Activated naive CD4-positive, alpha-beta T cell treated with anti-CD3 and anti-CD28 coated beads for 36 hours (primary cell): ENCODE results near the gene KLF9. TPM values are rescaled to one million over a fixed set of nuclear protein-coding genes. Genes with fewer than 3 reads are reported as not detected.

Experiments
- CTCF ChIA-PET: fragments of 350-600 bp; sonication (Branson Sonifier 250); formaldehyde crosslinking; loops from one replicate; lab custom pipeline; 2021; ENCODE audit warnings: antibody characterized with exemption; lab: Charles Lee
- DNase-seq: peaks from one replicate; pipeline ENCODE4 v3.0.0-alpha.2; 2020
- H3K27ac Mint-ChIP-seq: one replicate; pipeline ENCODE4 v1.8.0; 2021; ENCODE audit warnings: mild to moderate bottlenecking, mixed read lengths
- H3K27me3 Mint-ChIP-seq: one replicate; pipeline ENCODE4 v1.8.0; 2021; ENCODE audit warnings: low read depth, mixed read lengths
- H3K36me3 Mint-ChIP-seq: one replicate; pipeline ENCODE4 v1.8.0; 2021; ENCODE audit warnings: low read depth, mixed read lengths
- H3K4me1 Mint-ChIP-seq: one replicate; pipeline ENCODE4 v1.8.0; 2021; ENCODE audit warnings: low read depth, mixed read lengths
- H3K4me3 Mint-ChIP-seq: one replicate; pipeline ENCODE4 v1.8.0; 2021; ENCODE audit warnings: mild to moderate bottlenecking, moderate library complexity, mixed read lengths
- H3K9me3 Mint-ChIP-seq: one replicate; pipeline ENCODE4 v1.8.0; 2021; ENCODE audit warnings: mixed read lengths
- intact Hi-C: fragments of 100-400 bp; cut with micrococcal nuclease; formaldehyde crosslinking; loops from one replicate; pipeline ENCODE4 v1.15.1; 2023
- total RNA-seq, 2 experiments: library from RNA; stranded (reverse); gene quantifications; one replicate each; pipeline ENCODE4 v1.2.3, GENCODE V29; 2021

The KLF9 gene
- total RNA-seq, 2 experiments from 2014 or later: 44.2 to 45.0 TPM

DNA sequence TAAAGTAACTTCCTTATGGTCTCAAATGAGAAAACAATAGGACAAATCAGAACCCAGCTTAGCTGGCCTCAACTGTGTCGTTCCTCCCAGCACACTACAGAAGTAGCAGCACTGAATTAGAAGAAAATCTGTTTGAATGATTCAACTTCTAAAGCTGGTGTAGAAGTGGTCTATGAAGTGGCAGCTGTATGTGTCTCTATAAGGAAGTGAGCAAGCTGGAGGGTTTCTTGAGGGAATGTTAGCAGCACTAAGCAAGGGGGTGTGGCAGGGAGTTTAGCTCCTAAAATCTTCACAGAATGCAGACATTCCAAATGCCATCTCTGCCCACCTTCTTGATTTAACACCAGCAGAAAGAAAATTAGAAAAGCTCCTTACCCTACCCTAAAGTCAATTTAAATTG, 4.1 kb downstream of the KLF9 start:
- peak; percentile 28 for DNase-seq
- H3K4me3 Mint-ChIP-seq: peak overlapping the region; percentile 100
- H3K27ac Mint-ChIP-seq: peak overlapping the region; percentile 99
- H3K9me3 Mint-ChIP-seq: no peaks in the 10 kb centered on the region
- peaks cover 40% of the 10 kb centered on the region for H3K36me3 Mint-ChIP-seq
- H3K27me3 Mint-ChIP-seq: no peaks in the 10 kb centered on the region
- CTCF ChIA-PET: interaction anchor here (0.6 to 1.3 kb wide), 6 partner anchors 10 to 384 kb away, joined by 3 to 4 read pairs (median 3); no protein-coding TSS in a partner anchor
- peaks cover 57% of the 10 kb centered on the region for H3K4me1 Mint-ChIP-seq
- intact Hi-C loops: loop anchor here (1.0 to 5.0 kb wide), 5 partner anchors 12 to 1357 kb away; partner anchors contain the start of genes CEMIP2 and SMC5

DNA sequence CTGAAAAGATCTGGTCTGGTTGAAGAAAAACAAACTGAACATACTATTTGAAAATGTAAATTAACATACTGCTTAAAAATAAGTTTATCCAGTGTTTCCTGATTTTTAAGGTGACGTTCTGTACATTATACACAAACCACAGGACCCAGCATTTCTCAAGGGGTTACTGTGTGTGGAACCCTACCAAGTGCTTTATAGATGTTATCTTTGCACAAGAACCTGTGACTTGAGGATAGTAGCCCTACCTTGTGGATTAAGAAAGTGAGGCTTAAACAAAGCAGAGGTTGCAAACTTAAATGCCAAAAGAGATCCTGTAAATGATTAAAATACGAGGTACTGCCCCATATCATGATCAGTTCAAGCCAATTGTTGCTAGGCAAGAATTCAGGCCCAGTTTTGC, 4.7 kb downstream of the KLF9 start:
- intact Hi-C loops: loop anchor here (1.0 to 10.0 kb wide), 6 partner anchors 11 to 1358 kb away; partner anchors contain the start of genes CEMIP2, CFAP95 and SMC5
- H3K4me3 Mint-ChIP-seq: peak overlapping the region; percentile 100
- H3K36me3 Mint-ChIP-seq: peaks cover 40% of the 10 kb centered on the region
- CTCF ChIA-PET: interaction anchor here (1.3 kb wide), 2 partner anchors 17 to 193 kb away, joined by 3 to 4 read pairs; no protein-coding TSS in a partner anchor
- peak overlapping the region; percentile 99 for H3K27ac Mint-ChIP-seq
- H3K4me1 Mint-ChIP-seq: peaks cover 58% of the 10 kb centered on the region
- no peaks in the 10 kb centered on the region for H3K9me3 Mint-ChIP-seq
- no peak for DNase-seq
- no peaks in the 10 kb centered on the region for H3K27me3 Mint-ChIP-seq

DNA sequence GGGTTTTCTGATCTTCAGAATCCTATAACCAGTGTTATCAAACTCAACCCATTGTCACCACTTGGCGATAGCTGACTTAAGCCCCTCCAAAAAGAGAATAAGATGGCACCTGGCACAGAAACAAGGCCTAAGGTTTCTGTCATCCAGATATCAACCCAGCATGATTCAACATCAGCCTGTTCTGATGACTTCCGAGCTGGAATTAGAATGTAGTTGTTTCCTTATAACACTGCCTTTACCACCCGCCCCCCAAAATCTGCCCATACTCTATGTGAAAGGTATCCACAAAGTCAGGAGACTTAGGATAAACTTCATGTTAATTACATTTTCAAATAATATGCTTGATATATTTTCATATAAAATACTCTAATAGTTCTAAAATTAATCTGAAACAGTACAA, 5.2 kb downstream of the KLF9 start:
- CTCF ChIA-PET: no interaction called here

DNA sequence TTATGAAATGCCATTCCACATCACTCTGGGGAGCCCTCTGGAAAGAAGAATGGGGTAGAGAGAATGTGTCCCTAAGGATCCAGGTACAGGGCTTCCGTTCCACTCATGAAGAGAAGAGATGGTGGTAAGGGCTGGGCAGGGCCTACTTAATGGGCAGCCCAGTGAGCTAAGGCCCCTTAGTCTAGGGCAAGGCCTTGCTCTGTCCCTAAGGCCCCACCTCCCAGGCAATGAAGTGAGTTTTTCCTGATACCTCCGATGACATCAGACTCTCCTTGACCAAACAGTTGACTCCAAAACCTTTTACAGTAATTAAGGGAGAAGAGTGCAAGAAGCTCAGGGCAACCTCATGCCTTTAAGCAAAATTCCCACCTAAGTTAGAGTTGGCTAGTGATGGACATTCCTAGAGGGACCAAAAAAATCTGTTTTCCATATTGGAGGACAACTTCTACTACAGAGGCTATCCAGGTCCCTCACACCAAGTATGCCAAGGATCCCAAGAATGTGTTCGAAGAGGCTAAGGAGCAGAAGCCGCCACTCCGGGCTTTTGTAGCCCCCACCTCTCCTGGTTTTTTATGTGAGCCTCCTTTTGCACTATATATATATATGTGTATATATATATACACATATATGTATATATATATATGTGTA, 5.9 kb downstream of the KLF9 start:
- H3K27me3 Mint-ChIP-seq: no peaks in the 10 kb centered on the region
- CTCF ChIA-PET: interaction anchor here (0.9 to 1.6 kb wide), 2 partner anchors 10 to 194 kb away, joined by 3 to 6 read pairs; no protein-coding TSS in a partner anchor
- intact Hi-C loops: loop anchor here (10.0 kb wide), 1 partner anchor 584 kb away; the partner anchor contains the start of gene CFAP95
- DNase-seq: no peak
- H3K27ac Mint-ChIP-seq: peak overlapping the region; percentile 96
- H3K4me1 Mint-ChIP-seq: peaks cover 62% of the 10 kb centered on the region
- no peaks in the 10 kb centered on the region for H3K9me3 Mint-ChIP-seq
- peak overlapping the region; percentile 32 for H3K4me3 Mint-ChIP-seq
- H3K36me3 Mint-ChIP-seq: peaks cover 38% of the 10 kb centered on the region

More for the DNA sequence above, 5.2 kb downstream of the KLF9 start:
- Mint-ChIP-seq H3K4me3 (peak overlapping the region; percentile 57), H3K9me3 (no peaks in the 10 kb centered on the region), H3K36me3 (peaks cover 40% of the 10 kb centered on the region), H3K4me1 (peaks cover 55% of the 10 kb centered on the region), H3K27me3 (no peaks in the 10 kb centered on the region), H3K27ac (peak overlapping the region; percentile 99)
- intact Hi-C loops: loop anchor here (10.0 kb wide), 1 partner anchor 584 kb away; the partner anchor contains the start of gene CFAP95
- DNase-seq: no peak

DNA sequence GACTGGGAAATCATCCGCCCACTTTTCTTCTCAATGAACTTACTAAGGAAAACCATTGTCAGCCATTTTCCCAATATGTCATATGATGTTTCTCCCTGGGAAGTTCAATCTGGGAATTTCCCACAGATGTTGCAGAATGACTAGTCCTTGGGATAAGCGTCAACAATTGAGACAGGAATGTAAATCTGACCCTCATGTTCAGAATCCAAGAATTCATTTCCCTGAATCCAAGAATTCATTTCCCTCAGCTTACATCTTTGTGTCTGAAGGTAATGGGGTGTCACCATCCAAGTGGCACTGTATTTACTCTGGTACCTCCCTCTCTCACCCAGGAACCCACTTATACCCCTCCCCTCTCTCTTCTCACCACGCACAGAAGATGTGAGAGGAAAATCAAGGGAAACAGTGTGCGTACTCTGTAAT, 7.4 kb downstream of the KLF9 start:
- Mint-ChIP-seq H3K9me3 (no peaks in the 10 kb centered on the region), H3K27me3 (no peaks in the 10 kb centered on the region), H3K27ac (peak overlapping the region; percentile 96), H3K4me3 (peak overlapping the region; percentile 76), H3K36me3 (peaks cover 34% of the 10 kb centered on the region), H3K4me1 (peaks cover 76% of the 10 kb centered on the region)
- CTCF ChIA-PET: interaction anchor here (0.6 to 1.3 kb wide), 3 partner anchors 78 to 144 kb away, joined by 3 to 4 read pairs (median 3); no protein-coding TSS in a partner anchor
- intact Hi-C loops: loop anchor here (10.0 kb wide), 1 partner anchor 582 kb away; the partner anchor contains the start of gene CFAP95
- no peak for DNase-seq

DNA sequence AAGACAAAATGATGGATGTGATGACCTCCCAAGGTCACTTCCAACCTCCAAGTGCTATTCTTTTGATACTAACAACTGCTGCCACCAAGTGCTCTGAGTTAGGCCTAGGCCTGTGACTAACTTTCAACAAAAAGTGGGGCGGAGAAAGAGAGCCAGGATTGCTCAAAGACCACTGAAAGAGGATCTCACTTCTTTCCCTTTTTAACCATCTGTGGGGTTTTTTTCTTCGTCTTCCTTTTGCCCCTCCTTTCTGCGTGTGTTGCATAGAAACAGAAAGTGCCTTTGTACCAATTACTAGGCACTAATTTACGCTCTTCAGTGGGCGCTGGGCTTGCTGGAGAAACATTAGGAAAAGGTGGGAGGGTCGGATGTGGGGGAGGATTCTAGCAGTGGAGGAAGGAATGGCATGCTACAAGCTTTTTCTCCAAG, 8.0 kb downstream of the KLF9 start:
- intact Hi-C loops: loop anchor here (1.0 to 10.0 kb wide), 5 partner anchors 8 to 582 kb away; partner anchors contain the start of genes CFAP95 and SMC5
- H3K27ac Mint-ChIP-seq: peak overlapping the region; percentile 96
- CTCF ChIA-PET: interaction anchor here (0.6 to 5.0 kb wide), 5 partner anchors 13 to 144 kb away, joined by 3 to 21 read pairs (median 4); no protein-coding TSS in a partner anchor
- H3K4me3 Mint-ChIP-seq: peak overlapping the region; percentile 76
- H3K4me1 Mint-ChIP-seq: peaks cover 78% of the 10 kb centered on the region
- peaks cover 28% of the 10 kb centered on the region for H3K36me3 Mint-ChIP-seq
- peak; percentile 75 for DNase-seq
- no peaks in the 10 kb centered on the region for H3K9me3 Mint-ChIP-seq
- no peaks in the 10 kb centered on the region for H3K27me3 Mint-ChIP-seq

DNA sequence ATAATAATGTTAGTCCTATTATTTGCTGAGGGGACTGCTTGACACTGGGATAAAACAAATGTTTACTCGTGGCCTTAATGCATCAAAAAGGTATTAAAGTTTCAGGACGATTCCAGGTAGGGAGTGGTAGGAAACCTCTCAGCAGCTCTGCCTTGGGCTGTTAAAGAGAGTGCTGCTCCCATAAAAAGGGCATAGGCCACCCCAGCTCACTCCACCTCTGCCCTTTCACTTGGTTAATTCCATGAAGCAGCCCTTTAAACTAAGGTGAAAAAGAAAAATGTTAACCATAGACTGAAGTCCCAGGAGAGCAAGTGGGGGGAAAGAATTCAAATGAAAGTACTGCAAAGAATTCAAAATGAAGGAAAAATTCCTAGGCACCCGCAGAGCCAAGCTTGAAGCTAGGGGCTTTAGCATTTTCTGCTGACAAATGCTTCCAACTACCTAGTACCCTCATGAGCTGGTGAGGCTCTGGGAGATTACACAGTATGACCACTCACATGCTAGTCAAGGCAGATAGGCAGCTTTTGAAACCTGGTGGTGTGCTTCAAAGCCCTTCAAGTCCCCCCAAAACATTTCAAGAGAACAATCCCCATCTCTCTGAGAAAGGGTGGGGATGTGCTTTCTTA, 8.5 kb downstream of the KLF9 start:
- H3K9me3 Mint-ChIP-seq: no peaks in the 10 kb centered on the region
- DNase-seq: no peak
- intact Hi-C loops: loop anchor here (1.0 to 10.0 kb wide), 5 partner anchors 8 to 581 kb away; partner anchors contain the start of genes CFAP95 and SMC5
- peaks cover 22% of the 10 kb centered on the region for H3K36me3 Mint-ChIP-seq
- peak overlapping the region; percentile 96 for H3K27ac Mint-ChIP-seq
- CTCF ChIA-PET: interaction anchor here (1.1 to 5.0 kb wide), 6 partner anchors 12 to 196 kb away, joined by 3 to 21 read pairs (median 6); no protein-coding TSS in a partner anchor
- H3K4me3 Mint-ChIP-seq: peak overlapping the region; percentile 76
- H3K4me1 Mint-ChIP-seq: peaks cover 78% of the 10 kb centered on the region
- no peaks in the 10 kb centered on the region for H3K27me3 Mint-ChIP-seq

DNA sequence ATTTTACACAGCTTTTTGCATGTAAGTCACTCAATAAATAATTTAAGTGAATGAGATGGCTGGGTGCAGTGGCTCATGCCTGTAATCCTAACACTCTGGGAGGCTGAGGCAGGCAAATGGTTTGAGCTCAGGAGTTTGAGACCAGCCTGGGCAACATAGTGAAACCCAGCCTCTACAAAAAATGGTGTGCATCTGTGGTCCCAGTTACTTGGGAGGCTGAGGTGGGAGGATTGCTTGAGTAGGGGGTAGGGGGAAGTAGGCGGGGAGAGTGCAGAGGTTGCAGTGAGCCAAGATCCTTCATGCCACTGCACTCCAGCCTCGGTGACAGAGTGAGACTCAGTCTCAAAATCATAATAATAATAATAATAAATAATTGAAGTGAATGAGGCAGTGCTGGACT, 10.2 kb downstream of the KLF9 start:
- peak overlapping the region; percentile 32 for H3K4me3 Mint-ChIP-seq
- DNase-seq: no peak
- CTCF ChIA-PET: interaction anchor here (0.7 to 5.0 kb wide), 6 partner anchors 10 to 198 kb away, joined by 3 to 21 read pairs (median 6); partner anchors contain the start of gene KLF9
- no peaks in the 10 kb centered on the region for H3K27me3 Mint-ChIP-seq
- peaks cover 82% of the 10 kb centered on the region for H3K4me1 Mint-ChIP-seq
- peaks cover 12% of the 10 kb centered on the region for H3K36me3 Mint-ChIP-seq
- H3K9me3 Mint-ChIP-seq: no peaks in the 10 kb centered on the region
- intact Hi-C loops: loop anchor here (10.0 kb wide), 1 partner anchor 579 kb away; the partner anchor contains the start of gene CFAP95
- H3K27ac Mint-ChIP-seq: peak overlapping the region; percentile 84

DNA sequence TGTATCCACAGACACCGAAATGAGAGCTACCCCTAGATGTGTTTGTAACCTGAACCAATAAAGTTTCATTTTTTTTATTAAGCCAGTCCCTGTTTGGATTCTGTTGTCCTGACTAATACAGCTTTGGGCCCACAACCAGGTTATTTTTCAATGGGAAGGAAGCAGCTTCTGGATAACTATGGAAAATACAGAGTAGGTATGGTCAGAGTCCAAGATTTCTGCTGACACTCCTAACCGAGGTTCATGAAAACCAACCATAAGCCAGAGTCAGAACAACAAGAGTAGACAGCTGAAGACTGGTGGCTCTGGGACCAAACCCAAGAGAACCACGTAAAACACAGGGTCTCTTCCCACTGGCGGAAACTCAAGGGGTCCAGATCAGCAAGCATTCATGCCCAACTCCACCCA, 10.8 kb downstream of the KLF9 start:
- intact Hi-C loops: loop anchor here (10.0 kb wide), 1 partner anchor 579 kb away; the partner anchor contains the start of gene CFAP95
- no peaks in the 10 kb centered on the region for H3K27me3 Mint-ChIP-seq
- H3K9me3 Mint-ChIP-seq: no peaks in the 10 kb centered on the region
- H3K27ac Mint-ChIP-seq: peak overlapping the region; percentile 42
- H3K36me3 Mint-ChIP-seq: peaks cover 12% of the 10 kb centered on the region
- no peak overlapping the region for H3K4me3 Mint-ChIP-seq
- CTCF ChIA-PET: interaction anchor here (0.7 to 5.0 kb wide), 4 partner anchors 10 to 199 kb away, joined by 3 to 21 read pairs (median 8); partner anchors contain the start of gene KLF9
- DNase-seq: no peak
- H3K4me1 Mint-ChIP-seq: peaks cover 86% of the 10 kb centered on the region

DNA sequence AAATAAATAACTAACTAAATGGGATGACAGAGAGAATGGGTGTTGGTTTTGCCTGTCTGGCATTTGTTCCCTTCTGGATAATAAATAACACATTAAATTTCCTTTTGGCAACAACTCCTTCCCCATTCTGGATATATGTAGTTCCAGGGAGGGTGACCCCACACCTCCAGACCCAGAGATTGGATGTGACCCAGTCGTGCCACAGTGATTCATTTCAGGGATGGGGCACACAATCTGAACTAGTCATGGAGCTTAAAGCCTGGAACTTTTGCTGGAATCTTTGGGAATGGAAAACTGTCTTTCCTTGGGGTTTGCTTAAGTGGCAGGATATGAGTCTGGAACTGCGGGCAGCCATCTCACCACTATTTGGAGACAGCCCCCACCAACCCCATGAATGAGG, 11.3 kb downstream of the KLF9 start:
- Mint-ChIP-seq H3K4me1 (peaks cover 86% of the 10 kb centered on the region), H3K27ac (peak overlapping the region; percentile 19), H3K4me3 (no peak overlapping the region), H3K27me3 (no peaks in the 10 kb centered on the region), H3K36me3 (peaks cover 8% of the 10 kb centered on the region), H3K9me3 (no peaks in the 10 kb centered on the region)
- DNase-seq: no peak
- CTCF ChIA-PET: interaction anchor here (2.8 to 5.0 kb wide), 2 partner anchors 9 to 199 kb away, joined by 10 to 21 read pairs; no protein-coding TSS in a partner anchor
- intact Hi-C loops: loop anchor here (10.0 kb wide), 1 partner anchor 578 kb away; the partner anchor contains the start of gene CFAP95

DNA sequence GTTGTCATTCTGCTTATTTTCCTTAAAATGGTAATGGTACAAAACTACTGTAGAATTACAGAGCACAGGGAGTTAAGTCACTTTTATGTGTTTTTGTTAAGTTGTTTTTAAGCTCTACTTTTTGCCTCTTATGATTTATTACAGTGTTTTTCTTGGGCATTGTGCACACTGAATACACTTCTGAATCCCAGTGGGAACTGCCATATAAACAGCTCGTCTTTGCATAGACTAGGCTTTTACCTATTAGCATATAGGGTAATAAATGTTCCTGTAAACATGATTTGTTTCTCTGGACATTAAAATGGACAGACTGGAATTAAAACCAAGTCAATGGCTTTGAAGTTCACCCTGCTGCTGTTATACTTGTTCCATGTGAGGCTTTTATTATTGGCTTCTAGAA, 12.2 kb downstream of the KLF9 start:
- H3K4me1 Mint-ChIP-seq: peaks cover 87% of the 10 kb centered on the region
- H3K9me3 Mint-ChIP-seq: no peaks in the 10 kb centered on the region
- H3K27ac Mint-ChIP-seq: no peak overlapping the region
- intact Hi-C loops: loop anchor here (10.0 kb wide), 1 partner anchor 577 kb away; the partner anchor contains the start of gene CFAP95
- peaks cover 6% of the 10 kb centered on the region for H3K36me3 Mint-ChIP-seq
- CTCF ChIA-PET: interaction anchor here (0.6 to 5.0 kb wide), 2 partner anchors 8 to 1460 kb away, joined by 3 to 21 read pairs; no protein-coding TSS in a partner anchor
- no peak for DNase-seq
- no peaks in the 10 kb centered on the region for H3K27me3 Mint-ChIP-seq
- H3K4me3 Mint-ChIP-seq: no peak overlapping the region
